Activated CD4-positive, alpha-beta T cell treated with anti-CD3 and anti-CD28 coated beads, Interleukin-2, amount 50 U/mL, for 24 hours (primary cell): ENCODE data around the gene LAMTOR3.
A peak's percentile ranks its signal among the peaks of the same experiment; 100 is the strongest.

ENCODE experiments used
- DNase-seq, 2 donors: peaks; one replicate each; pipeline ENCODE4 v3.0.0-alpha.2; 2020; ENCODE audit warnings: low read depth in 1 of 2, low spot score in 1 of 2

LAMTOR3 gene, protein sequence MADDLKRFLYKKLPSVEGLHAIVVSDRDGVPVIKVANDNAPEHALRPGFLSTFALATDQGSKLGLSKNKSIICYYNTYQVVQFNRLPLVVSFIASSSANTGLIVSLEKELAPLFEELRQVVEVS

DNA sequence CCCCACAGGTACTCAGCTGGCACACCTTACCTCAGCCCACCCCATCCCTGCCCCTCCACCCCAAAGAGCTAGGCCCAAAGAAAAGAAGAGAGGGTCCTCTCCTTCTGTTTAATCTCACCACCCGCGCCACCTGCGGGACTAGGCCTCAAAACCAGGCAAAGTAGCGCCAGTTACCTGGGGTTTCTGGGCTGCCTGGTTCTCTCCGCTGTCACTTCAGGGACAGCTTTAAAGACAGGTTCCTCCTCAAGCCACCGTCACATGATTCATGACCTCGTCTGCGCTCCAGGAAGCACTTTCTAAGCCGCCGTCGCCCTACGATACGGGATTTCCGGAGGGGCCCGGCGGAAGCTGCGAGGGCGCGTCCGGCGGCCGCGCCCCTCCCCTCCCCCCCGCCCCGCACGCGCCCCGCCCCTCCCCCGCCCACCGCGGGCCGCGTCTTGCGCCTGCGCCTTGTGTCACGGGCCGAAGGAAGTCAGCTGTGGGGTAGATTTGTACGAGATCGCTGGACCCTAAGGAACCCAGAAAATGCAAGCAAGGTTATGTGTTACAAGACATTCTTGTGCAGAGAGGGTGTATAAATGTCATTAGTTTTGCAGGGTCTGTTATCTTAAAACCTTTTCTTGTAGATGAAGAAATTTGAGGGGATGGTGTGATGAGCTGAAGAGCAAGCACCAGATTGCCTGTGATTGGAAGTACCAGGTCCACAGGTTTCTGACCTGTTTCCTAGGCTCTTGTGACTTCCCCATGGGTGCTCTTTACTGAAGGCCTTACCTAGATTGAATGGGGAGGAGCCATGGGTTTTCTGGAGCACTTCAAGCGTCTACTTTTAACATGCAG lies at the start of gene LAMTOR3:
TSS of gene LAMTOR3 (minus strand) at position 267 of the 837 bp plus-strand sequence. CDS start 464 bp downstream, outside the sequence.
- peak; percentile 76 to 87 for DNase-seq

DNA sequence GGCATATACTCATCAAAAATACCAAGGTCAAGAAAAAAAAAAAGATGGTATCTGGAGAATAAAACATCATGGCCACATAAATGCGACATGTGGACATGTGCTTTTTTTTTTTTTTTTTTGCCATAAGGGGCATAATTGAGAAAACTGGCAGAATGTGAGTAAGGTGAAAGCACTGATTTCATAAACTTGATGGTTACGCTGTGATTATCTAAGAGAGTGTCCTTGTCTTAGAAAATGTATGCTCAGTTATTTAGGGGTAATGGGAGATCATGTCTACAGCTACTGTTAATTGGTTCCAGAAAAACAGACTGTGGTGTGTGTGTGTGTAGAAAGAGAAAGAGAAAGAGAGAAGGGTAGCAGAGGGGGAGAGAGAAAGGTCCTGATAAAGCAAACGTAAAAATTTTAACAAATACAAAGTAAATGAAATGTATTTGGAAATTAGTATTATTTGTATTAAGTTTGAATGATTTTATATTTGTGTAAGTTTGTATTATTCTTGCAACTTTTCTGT lies 44.1 kb upstream of the LAMTOR3 start:
- DNase-seq = no peak

DNA sequence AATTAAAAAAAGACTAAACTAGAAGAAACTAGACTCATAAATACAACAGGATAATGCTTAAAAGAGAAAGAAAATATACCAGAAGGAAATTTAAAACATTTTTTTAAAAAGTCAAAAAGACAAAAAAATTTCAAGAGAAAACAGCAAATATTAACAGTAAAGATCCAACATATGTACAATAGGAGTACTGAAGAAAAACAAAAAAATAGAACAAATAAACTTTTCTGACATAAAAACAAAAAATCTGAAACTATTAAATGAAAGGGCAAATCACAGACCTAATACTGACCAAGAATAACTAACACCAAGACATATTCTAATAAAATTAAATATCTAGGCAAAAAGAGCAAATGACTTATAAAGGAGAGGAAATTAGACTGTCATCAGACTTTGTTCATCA lies 40.7 kb upstream of the LAMTOR3 start:
- no peak for DNase-seq

DNA sequence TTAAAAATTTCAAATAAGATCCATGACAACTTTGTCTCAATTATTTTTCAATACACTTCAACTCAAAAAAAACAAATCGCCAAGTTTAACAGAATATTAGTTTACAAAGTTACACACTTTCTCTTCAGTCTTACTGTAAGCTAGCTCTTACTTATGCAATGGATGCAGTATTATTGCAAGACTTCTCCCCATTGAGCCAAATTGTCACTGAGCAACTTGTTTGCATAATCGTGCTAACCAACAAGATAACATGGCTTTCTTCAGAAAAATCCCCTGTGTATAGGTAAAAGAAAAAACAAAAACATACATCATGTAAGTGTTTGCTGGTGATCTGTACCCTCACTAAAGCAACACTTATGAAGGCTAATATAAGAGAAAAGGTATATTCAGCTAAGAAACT lies 33.3 kb upstream of the LAMTOR3 start:
- no peak for DNase-seq

DNA sequence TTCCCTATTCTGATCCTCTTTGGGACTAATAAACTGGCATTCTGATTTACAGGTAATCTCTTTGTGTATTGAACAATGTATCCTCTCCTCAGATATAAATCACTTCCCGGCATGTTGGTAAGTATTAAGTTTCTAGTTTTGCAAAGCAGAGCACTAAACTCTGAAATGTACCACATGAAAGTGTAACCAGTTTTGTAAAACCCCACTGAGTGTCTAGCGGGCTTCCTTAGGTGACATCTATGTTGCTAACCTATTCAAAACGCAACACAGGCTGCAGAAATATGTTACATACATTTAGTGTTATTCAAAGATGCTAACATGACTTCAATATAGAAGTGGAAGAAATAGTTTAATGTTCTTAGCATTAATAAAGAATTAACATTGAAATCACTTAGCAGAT lies 26.9 kb upstream of the LAMTOR3 start:
- DNase-seq = no peak

DNA sequence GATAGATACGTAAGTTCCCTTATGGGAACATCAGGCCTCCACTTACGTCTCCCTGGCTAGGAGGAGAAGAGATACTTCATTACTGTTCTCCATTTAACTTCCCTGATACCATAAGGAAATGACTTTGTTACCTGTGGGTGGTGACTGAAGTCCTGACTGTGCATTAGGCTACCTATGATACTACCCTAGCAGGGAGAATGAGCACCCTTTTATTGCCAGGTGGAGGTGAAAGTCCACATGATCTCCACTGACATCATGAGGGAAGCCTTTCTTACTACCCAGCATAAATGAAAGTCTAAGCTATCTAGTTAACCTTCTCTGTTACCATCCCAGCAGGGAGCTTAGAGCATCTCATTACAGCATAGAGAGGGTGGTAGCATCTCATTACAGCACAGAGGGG lies 24.4 kb upstream of the LAMTOR3 start:
- DNase-seq = no peak

DNA sequence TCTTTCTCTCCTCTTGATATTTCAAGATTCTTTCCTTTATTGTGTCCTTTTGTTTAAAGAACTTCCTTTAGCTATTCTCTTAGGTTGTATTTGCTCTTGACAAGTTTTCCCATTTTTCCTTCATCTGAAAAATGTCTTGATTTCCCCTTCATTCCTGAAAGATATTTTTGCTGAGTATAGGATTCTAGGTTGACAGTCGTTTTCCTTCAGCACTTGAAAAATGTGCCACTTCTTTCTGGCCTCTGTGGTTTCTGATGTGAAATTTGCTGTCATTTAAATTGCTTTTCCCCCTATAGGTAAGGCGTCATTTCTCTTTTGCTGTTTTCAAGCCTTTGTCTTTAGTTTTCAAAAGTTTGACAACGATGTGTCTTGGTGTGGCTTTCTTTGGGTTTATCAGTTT lies 23.3 kb upstream of the LAMTOR3 start:
- no peak for DNase-seq

DNA sequence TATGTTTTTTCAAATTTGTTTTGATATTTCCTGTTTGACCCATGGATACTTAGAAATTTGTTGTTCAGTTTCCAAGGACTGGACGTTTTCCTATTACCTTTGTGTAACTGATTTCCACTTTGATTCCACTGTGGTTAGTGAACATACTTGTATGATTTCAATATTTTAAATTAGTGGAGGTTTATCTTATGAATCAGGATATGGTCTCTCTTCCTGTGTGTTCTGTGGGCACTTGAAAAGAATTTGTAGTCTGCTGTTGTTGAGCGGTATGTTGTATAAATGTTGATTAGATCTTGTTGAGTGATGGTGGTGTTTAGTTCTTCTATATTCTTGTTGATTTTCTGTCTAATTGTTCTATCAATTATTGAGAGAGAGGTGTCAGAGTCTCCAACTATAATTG lies 21.2 kb upstream of the LAMTOR3 start:
- no peak for DNase-seq

DNA sequence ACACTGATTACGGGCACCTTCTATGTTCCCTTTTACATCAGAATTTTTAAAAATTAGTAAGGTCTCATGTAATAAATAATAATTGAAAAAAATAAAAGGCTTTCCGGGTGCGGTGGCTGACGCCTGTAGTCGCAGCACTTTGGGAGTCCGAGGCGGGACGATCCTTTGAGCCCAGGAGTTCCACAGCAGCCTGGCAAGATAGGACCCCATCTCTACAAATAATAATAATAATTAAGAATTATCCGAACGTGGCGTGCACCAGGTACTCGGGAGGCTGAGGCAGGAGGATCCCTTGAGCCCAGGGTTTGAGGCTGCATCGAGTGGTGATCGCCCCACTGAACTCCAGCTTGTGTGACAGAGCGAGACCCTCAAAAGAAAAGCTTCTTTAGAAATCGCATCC lies 771 bp upstream of the LAMTOR3 start:
- DNase-seq = no peak

DNA sequence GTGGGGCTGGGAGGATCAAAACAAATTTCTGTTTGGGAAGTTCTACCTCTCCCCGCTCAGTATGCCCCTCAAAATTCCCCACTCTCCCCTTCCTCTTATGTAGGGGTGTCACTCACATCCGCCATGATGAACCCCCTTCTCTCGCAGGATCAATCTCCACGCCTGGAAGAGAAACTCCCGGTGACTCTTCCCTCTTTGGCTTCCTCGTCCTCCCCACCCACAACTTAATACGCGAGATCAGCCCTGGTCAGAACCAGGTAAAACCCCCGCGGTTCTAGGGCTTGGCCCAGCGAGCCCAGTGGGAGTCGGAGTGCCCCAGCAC lies 427 bp downstream of the LAMTOR3 start:
- no peak for DNase-seq

DNA sequence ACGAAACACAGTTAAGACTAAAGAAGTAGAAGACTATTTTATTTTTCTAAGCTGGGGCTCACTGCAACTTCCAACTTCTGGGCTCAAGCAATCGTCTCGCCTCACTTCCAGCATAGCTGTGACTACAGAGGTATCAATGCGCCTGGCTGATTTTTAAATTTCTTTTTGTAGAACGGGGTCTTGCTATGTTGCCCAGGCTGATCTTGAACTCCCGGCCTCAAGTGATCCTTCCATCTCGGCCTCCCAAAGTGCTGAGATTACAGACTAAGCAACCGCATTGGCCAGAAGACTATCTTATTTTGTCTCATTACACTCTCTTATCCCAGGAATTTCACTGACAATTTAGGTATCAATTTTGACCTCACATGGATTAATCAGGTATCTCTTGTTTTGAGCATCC lies 1.2 kb downstream of the LAMTOR3 start:
- no peak for DNase-seq

DNA sequence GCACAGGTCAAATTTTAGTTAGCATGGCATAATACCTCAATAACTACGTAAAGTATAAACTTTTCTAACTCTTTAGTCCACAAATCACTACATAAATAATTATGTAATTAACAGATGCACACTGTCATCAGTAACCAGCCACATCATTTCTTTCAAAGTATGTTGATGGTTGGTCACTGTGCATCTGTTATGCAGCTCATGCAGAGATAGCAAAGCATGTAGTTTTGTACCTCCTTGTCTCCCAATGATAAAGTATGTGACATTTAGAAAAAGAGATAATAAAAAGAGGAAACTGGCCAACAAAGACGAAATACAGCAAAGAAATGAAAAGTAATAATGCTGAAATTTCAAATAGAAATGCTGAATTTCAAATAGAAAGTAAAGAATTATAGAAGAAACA lies 2.9 kb downstream of the LAMTOR3 start:
- DNase-seq = no peak

DNA sequence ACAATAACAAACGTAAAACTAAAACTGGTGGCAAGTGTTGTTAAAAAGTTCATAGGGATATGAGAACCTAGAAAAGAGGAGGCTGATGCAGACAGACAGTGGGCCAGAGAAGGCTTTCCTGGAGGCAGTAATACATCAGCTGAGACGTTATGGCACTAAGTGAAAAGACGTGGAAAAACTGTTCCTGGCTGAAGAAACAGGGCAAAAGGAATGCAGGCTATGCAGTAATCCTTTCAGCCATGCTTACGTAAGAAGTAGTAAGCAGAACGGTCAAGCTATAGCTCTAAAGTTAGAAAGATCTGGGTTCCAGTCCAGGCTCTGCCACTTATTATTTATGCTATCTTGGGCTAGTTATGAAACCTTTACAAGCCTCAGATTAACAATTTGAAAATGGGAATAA lies 6.4 kb downstream of the LAMTOR3 start:
- no peak for DNase-seq

DNA sequence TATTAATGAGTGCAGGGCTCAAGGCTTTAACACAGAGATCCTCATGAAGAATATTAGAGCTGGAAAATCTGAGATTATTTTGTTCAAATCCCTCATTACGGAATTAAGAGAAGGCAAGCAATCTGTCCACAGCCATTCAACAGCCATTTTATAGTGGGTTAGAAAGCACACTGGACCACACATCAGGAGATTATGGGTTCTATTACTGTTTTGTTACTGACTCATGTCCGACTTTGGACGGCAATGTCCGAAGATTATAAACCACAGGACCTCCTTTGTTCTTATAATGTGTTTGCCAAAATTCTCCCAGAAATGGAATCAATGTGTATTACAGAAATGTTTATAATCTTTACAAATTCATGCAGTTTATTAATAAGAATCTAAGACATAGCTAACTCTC lies 8.1 kb downstream of the LAMTOR3 start:
- DNase-seq = no peak

DNA sequence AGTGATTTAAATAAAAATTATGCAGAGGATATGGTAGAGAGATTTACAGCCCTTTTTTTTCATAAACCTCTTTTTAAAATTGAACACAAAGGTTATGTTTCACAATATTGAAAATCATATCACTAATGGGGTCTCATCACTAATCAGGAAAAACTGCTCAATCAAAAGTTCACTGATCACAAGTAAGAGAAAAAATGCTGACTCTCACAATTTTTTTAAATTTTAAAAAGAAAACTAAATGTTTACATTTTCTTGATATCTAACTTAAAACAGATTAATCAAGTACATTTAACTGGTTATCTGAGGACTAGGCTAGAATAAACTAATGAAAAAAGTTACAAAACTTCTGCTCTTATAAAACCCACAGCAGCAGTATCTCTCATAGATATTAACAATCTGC lies 8.5 kb downstream of the LAMTOR3 start:
- no peak for DNase-seq

DNA sequence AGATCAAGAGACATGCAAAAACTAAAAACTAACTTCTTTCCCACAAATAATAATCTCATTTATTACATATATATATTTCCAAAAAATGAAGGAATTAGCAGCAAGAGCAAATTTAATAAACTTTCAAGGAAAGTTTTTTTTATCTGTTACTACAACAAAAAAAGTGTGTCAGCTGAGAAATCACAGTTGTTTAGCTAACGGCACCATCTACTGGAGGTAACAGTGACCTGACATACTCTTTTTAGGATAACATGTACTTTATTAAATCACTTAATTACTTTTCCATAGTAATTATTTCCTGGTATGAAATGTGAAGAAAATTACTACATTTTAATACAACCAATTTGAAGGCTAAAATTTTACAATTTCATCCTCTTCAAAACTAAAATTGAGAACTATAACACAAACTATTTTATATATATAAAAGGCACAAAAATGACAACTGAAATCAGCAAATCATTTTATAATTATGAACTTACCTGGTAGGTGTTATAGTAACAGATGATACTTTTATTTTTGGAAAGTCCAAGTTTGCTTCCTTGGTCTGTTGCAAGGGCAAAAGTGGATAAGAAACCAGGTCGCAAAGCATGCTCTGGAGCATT lies 9.1 kb downstream of the LAMTOR3 start:
- DNase-seq = peak in 1 of 2 donors; percentile 33

DNA sequence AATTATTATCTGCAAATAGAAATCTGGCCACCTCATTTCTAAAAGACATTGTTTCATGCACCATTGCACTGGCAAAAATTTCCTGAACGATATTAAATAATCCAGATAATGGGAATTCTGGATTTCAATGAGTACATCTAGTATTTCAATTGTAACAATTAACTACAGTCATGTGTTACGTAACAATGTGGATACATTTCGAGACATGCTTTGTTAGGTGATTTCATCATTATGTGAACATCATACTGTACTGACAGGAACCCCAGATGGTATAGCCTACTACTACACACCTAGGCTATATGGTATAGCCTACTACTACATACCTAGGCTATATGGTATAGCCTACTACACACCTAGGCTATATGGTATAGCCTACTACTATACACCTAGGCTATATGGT lies 14.8 kb downstream of the LAMTOR3 start:
- no peak for DNase-seq

DNA sequence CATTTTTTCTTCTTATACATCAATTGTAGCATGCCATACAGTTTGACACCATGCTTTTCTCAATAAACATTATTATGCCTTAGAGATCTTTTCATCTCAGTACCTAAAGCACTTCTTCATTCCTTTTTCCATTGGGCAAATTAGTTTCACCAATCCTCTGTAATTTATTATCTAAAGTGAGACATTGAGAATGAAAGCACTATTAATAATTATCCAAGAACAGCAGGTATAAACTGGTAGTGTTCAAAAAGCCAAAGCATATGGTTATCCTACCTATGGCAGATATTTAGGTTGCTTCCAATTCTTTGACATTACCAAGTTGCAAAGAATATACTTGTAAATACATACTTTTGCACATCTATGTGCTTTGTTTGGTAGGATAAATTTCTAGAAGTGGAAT lies 15.6 kb downstream of the LAMTOR3 start:
- no peak for DNase-seq

DNA sequence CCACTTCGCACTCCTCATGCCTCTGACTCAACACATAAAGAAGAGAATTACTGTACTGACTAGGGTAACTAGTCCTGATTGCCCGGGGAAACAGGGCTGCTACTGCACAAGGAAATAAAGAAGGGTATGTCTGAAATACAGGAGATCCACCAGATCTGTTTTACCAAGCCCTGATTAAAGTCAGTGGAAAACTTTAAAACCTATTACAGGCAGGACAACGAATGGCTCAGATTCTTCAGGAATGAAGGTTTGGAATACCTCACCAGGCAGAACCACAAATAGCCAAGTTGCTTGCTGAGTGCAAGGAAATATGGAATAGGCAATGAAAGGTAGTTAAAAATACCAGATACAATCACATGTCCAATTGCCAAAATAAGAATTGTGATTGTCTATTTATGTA lies 17.3 kb downstream of the LAMTOR3 start:
- DNase-seq = no peak

DNA sequence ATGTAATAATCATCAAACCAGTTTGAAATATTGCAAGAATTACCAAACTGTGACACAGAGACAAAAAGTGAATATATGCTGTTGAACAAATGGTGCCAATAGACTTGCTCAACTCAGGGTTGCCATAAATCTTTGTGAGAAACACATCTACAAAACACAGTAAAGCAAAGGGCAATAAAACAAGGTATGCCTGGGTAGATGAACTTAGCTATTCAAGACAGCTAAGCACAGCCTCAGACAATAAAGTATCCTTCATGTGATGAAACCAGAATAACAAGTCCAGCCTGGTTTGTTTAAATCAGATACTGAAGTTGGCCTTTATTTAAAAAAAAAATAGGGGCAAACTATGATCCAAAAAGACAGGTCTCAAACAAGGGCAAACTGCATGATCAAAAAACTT lies 19.2 kb downstream of the LAMTOR3 start:
- no peak for DNase-seq

DNA sequence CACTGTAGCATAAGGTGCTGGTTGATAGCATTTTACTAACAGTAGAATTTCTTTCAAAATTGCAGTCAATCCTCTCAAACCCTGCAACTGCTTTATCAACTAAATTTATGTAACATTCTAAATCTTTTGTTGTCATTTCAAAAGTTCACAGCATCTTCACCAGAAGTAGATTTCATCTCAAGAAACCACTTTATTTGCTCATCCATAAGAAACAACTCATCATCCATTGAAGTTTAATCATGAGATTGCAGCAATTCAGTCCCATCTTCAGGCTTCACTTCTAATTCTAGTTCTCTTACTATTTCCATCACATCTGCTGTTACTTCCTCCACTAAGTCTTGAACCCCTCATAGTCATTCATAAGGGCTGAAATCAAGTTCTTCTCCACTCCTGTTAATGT lies 21.7 kb downstream of the LAMTOR3 start:
- no peak for DNase-seq

DNA sequence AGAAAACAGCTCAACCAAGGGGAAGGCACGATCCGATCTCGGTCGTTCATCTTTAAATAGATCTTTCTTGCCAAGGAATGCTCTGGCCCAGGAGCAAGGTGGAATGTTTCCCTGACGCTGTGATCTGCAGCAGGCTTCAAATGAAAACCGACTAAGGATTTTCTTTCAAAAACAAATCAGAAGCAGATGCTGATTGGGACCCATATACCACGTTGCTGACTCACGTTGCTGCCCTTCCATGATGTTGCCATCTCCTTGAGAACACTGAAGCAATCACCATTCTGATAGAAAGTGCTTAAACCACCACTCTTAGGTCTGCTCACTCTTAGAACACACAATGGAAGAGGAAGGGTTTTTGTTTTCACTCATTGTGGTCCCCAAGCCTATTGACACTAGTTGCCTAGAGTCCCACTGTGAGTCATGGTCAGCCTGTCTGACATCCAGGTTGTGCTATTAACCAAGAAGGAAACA lies 26.1 kb downstream of the LAMTOR3 start:
- DNase-seq = no peak
